D341Med (cell line): ENCODE data around the gene EVL.
"Not testable (repeated sequence)": the region's sequence is repeated elsewhere in the genome, so short reads cannot be mapped to it uniquely, and the experiment has no call there.

Experiments used
- DNase-seq: peaks from one replicate; pipeline ENCODE4 v3.0.0; 2012; ENCODE audit warnings: low spot score

Gene EVL

GRCh38 chr14:100172811-100173210, 107.6 kb downstream of the EVL start:
- no peak for DNase-seq

DNA sequence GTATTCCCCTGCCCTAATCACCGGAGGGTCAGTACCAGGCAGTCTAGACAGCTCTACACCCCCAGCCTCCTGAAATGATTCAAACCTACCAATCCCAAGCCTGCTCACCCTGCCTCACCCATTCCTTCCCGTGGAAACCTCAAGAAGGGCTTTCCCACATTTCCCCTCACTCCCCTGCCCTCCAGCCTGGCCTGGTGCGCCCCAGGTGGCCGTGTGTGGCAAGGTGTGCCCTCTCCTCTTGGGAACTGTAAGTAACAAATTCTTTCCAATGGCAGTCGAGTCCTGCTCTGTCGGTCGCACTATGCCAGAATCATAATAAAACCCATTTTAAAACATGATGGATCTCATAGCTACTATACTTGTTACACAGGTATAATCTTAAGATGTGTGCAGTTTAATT, 108.1 kb downstream of the EVL start:
- DNase-seq, result peak; percentile 23

- DNase-seq, result peak; percentile 29
Observed at GRCh38 chr14:100176811-100177327, 111.6 kb downstream of the EVL start.

GRCh38 chr14:100178691-100179090, 113.5 kb downstream of the EVL start:
- no peak for DNase-seq

DNA sequence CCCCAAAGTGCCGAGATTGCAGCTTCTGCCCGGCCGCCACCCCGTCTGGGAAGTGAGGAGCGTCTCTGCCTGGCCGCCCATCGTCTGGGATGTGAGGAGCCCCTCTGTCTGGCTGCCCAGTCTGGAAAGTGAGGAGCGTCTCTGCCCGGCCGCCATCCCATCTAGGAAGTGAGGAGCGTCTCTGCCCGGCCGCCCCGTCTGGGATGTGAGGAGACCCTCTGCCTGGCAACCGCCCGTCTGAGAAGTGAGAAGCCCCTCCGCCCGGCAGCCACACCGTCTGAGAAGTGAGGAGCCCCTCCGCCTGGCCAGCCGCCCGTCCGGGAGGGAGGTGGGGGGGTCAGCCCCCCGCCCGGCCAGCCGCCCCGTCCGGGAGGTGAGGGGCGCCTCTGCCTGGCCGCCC, 115.4 kb downstream of the EVL start:
- not testable (repeated sequence) for DNase-seq

- DNase-seq, result not testable (repeated sequence)
Observed at GRCh38 chr14:100181876-100182551, 116.8 kb downstream of the EVL start.

- DNase-seq, result no peak
Observed at GRCh38 chr14:100187247-100187833, 122.1 kb downstream of the EVL start.

- DNase-seq, result no peak
Observed at GRCh38 chr14:100188392-100189030, 123.3 kb downstream of the EVL start.

- DNase-seq, result no peak
Observed at GRCh38 chr14:100190126-100190525, 124.9 kb downstream of the EVL start.

- DNase-seq, result no peak
Observed at GRCh38 chr14:100191584-100192249, 126.5 kb downstream of the EVL start.

- DNase-seq, result no peak
Observed at GRCh38 chr14:100192250-100192671, 127.0 kb downstream of the EVL start.

DNA sequence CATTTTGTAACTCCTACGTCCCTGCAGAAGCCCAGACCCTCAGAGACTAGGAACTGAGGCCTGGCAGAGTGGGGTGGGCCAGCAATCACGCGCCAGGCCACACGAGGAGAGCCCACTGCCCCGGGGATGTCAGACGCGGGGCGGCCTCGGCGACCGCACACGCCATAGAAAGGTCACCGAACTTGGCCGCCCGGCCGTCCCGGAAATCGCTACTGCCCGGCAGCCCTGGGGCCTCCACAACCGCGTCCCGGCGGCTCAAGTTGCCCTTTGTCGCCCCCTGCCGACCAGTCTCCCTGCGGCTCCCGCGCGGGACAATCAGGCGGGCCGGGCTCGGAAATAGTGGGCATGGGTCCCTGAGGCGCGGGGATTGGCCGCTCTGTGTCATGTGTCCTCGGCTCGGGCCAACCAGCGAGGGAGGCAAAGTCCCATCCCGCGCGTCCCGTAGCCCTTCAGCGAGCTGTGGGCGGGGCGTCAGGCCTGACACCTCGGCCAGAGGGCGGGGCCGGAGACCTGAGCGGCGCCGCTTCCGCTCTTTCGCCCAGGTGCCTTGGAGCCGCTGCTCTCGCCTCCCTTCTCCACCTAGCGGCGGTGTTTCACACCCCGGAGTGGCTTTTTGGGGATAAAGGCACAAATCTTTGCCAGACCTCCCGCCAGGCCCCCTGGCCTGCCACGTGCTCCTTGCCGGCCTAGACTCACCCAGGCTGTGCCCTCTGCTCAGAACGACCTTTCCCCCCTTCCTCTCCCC, 127.6 kb downstream of the EVL start:
- peak; percentile 99 for DNase-seq
